H9 (cell line): Measurements from ENCODE around the gene DLG1. TPM values are rescaled to one million over a fixed set of nuclear protein-coding genes. Genes with fewer than 3 reads are reported as not detected.

ENCODE experiments used
- DNase-seq: peaks from one replicate; pipeline ENCODE4 v3.0.0-alpha.2; 2017
- H2AFZ ChIP-seq: one replicate; pipeline ENCODE4 v1.6.1; 2013; ENCODE audit warnings: mild to moderate bottlenecking, low read length, control low read depth, moderate library complexity
- H2AK5ac ChIP-seq: 2 replicates; pipeline ENCODE4 v1.6.1; 2013; ENCODE audit warnings: low read length, control low read depth, mixed read lengths; ENCODE audit not compliant: insufficient read length
- H2BK120ac ChIP-seq: one replicate; pipeline ENCODE4 v1.6.1; 2013; ENCODE audit warnings: low read depth, mild to moderate bottlenecking, low read length, control low read depth, inconsistent platforms; ENCODE audit not compliant: poor library complexity, severe bottlenecking
- H2BK12ac ChIP-seq: 2 replicates; pipeline ENCODE4 v1.6.1; 2013; ENCODE audit warnings: low read length, control low read depth, mixed read lengths, low read depth; ENCODE audit not compliant: insufficient read length
- H2BK15ac ChIP-seq: 2 replicates; pipeline ENCODE4 v1.6.1; 2013; ENCODE audit warnings: low read depth, low read length, control low read depth
- H2BK20ac ChIP-seq: one replicate; pipeline ENCODE4 v1.6.1; 2013; ENCODE audit warnings: low read depth, mild to moderate bottlenecking, low read length, control low read depth, inconsistent platforms; ENCODE audit not compliant: poor library complexity, severe bottlenecking
- H2BK5ac ChIP-seq: 2 replicates; pipeline ENCODE4 v1.6.1; 2013; ENCODE audit warnings: low read length, control low read depth, mixed read lengths; ENCODE audit not compliant: insufficient read length
- H3K14ac ChIP-seq: 2 replicates; pipeline ENCODE4 v1.6.1; 2013; ENCODE audit warnings: low read length, control low read depth; ENCODE audit not compliant: insufficient read depth
- H3K18ac ChIP-seq: 2 replicates; pipeline ENCODE4 v1.6.1; 2013; ENCODE audit warnings: low read depth, mild to moderate bottlenecking, mixed read lengths, low read length, control low read depth; ENCODE audit not compliant: insufficient read length
- H3K23ac ChIP-seq: 2 replicates; pipeline ENCODE4 v1.6.1; 2013; ENCODE audit warnings: low read length, control low read depth, mixed read lengths, low read depth; ENCODE audit not compliant: insufficient read length
- H3K23me2 ChIP-seq: 2 replicates; pipeline ENCODE4 v1.6.1; 2013; ENCODE audit warnings: low read depth, mild to moderate bottlenecking, mixed read lengths, low read length, control low read depth; ENCODE audit not compliant: insufficient read length, poor library complexity, severe bottlenecking
- H3K27ac ChIP-seq: 2 replicates; pipeline ENCODE4 v1.5.1; 2013; ENCODE audit warnings: low read length, control low read depth, mixed read lengths, low read depth; ENCODE audit not compliant: insufficient read length
- H3K27me3 ChIP-seq: 2 replicates; pipeline ENCODE4 v1.6.1; 2013; ENCODE audit warnings: low read length, control low read depth, inconsistent platforms; ENCODE audit not compliant: insufficient read depth
- H3K4ac ChIP-seq: 2 replicates; pipeline ENCODE4 v1.6.1; 2013; ENCODE audit warnings: low read depth, mild to moderate bottlenecking, control low read depth, inconsistent platforms, low read length, moderate library complexity
- H3K4me1 ChIP-seq: 2 replicates; pipeline ENCODE4 v1.6.1; 2013; ENCODE audit warnings: low read length, control low read depth, inconsistent platforms; ENCODE audit not compliant: insufficient read depth
- H3K4me2 ChIP-seq: 2 replicates; pipeline ENCODE4 v1.6.1; 2013; ENCODE audit warnings: low read length, control low read depth, mixed read lengths; ENCODE audit not compliant: insufficient read length, insufficient read depth
- H3K56ac ChIP-seq: 2 replicates; pipeline ENCODE4 v1.6.1; 2013; ENCODE audit warnings: low read depth, mild to moderate bottlenecking, mixed read lengths, low read length, control low read depth; ENCODE audit not compliant: insufficient read length
- H3K79me1 ChIP-seq: 2 replicates; pipeline ENCODE4 v1.6.1; 2013; ENCODE audit warnings: low read depth, mild to moderate bottlenecking, moderate library complexity, low read length, control low read depth, inconsistent platforms; ENCODE audit not compliant: insufficient read depth, poor library complexity, severe bottlenecking
- H3K79me2 ChIP-seq: 2 replicates; pipeline ENCODE4 v1.6.1; 2013; ENCODE audit warnings: low read length, control low read depth, inconsistent platforms; ENCODE audit not compliant: insufficient read depth
- H3K9ac ChIP-seq: 2 replicates; pipeline ENCODE4 v1.6.1; 2013; ENCODE audit warnings: low read length, control low read depth, mixed read lengths; ENCODE audit not compliant: insufficient read length; ENCODE audit errors: extremely low read depth
- H3K9me3 ChIP-seq: one replicate; pipeline ENCODE4 v1.6.1; 2013; ENCODE audit warnings: low read depth, low read length, inconsistent platforms; ENCODE audit not compliant: control insufficient read depth
- H3T11ph ChIP-seq: one replicate; pipeline ENCODE4 v1.6.1; 2013; ENCODE audit warnings: mild to moderate bottlenecking, low read length, control low read depth, inconsistent platforms
- H4K20me1 ChIP-seq: one replicate; pipeline ENCODE4 v1.6.1; 2013; ENCODE audit not compliant: control insufficient read depth, insufficient read length, insufficient read depth
- H4K5ac ChIP-seq: 2 replicates; pipeline ENCODE4 v1.6.1; 2013; ENCODE audit warnings: low read depth, mild to moderate bottlenecking, mixed read lengths, low read length, control low read depth; ENCODE audit not compliant: insufficient read length
- H4K8ac ChIP-seq: replicated peaks from 2 replicates; pipeline ENCODE4 v1.6.1; 2013; ENCODE audit warnings: low read length, control low read depth, mixed read lengths, low read depth; ENCODE audit not compliant: insufficient read length
- H4K91ac ChIP-seq: 2 replicates; pipeline ENCODE4 v1.6.1; 2013; ENCODE audit warnings: low read depth, mild to moderate bottlenecking, moderate library complexity, mixed read lengths, low read length, control low read depth; ENCODE audit not compliant: insufficient read length
- H3K27ac Mint-ChIP-seq, 3 experiments: 2 replicates in 2 of 3; 3 replicates in 1 of 3; pipeline ENCODE4 v1.8.0; 2020 to 2021; ENCODE audit warnings: mixed read lengths in 3 of 3, mild to moderate bottlenecking in 1 of 3, moderate library complexity in 1 of 3
- H3K27me3 Mint-ChIP-seq: 2 replicates; pipeline ENCODE4 v1.8.0; 2021; ENCODE audit warnings: low read depth, mild to moderate bottlenecking, moderate library complexity, mixed read lengths
- H3K36me3 Mint-ChIP-seq, 3 experiments: 2 replicates in 2 of 3; 3 replicates in 1 of 3; pipeline ENCODE4 v1.8.0; 2020 to 2021; ENCODE audit warnings: low read depth in 3 of 3, mixed read lengths in 3 of 3; ENCODE audit not compliant: insufficient read depth in 1 of 3
- H3K4me1 Mint-ChIP-seq, 2 experiments: 2 replicates each; pipeline ENCODE4 v1.8.0; 2020; ENCODE audit warnings: mixed read lengths in 2 of 2
- H3K4me3 Mint-ChIP-seq, 2 experiments: 2 replicates in 1 of 2; 3 replicates in 1 of 2; pipeline ENCODE4 v1.8.0; 2020 to 2021; ENCODE audit warnings: mild to moderate bottlenecking in 2 of 2, mixed read lengths in 2 of 2, moderate library complexity in 1 of 2
- H3K9me3 Mint-ChIP-seq, 2 experiments: 2 replicates in 1 of 2; 3 replicates in 1 of 2; pipeline ENCODE4 v1.8.0; 2020; ENCODE audit warnings: mild to moderate bottlenecking in 2 of 2, mixed read lengths in 2 of 2, moderate library complexity in 1 of 2
- WGBS: extraction: QIAGEN DNeasy Blood & Tissue Kit; methylation state at CpG from one replicate; pipeline ENCODE4 v1.1.7; 2013; ENCODE audit warnings: missing lambda C conversion rate, low lambda C conversion rate, mixed read lengths; ENCODE audit not compliant: insufficient read length; ENCODE audit errors: extremely low coverage; 5-methylcytosine and 5-hydroxymethylcytosine counted together
- total RNA-seq: library from RNA; stranded (reverse); gene quantifications from 2 replicates; pipeline ENCODE4 v1.2.1, GENCODE V29; 2021
- TF ChIP-seq, protein P1 (sequence below): fragments of 200-600 bp; sonication (generic); conservative IDR thresholded peaks from 3 replicates; pipeline ENCODE4 v1.8.0; 2021; ENCODE audit warnings: antibody characterized with exemption, mild to moderate bottlenecking

DLG1 gene
- total RNA-seq, 1 experiment from 2014 or later = 84.1 TPM

GRCh38 chr3:197186887-197187588 lies 111.4 kb downstream of the DLG1 start:
- no peak for DNase-seq
- H4K20me1 ChIP-seq = no peaks in the 10 kb centered on the region

More at GRCh38 chr3:197186887-197187588, 111.4 kb downstream of the DLG1 start:
- H3K27me3 Mint-ChIP-seq = no peaks in the 10 kb centered on the region
- H3K4me1 ChIP-seq = no peaks in the 10 kb centered on the region
- H2BK120ac ChIP-seq = no peak overlapping the region
- no peak overlapping the region for H3K27ac ChIP-seq
- no peak overlapping the region for H2AK5ac ChIP-seq
- H4K91ac ChIP-seq = no peak overlapping the region
- TF ChIP-seq, protein P1, sequence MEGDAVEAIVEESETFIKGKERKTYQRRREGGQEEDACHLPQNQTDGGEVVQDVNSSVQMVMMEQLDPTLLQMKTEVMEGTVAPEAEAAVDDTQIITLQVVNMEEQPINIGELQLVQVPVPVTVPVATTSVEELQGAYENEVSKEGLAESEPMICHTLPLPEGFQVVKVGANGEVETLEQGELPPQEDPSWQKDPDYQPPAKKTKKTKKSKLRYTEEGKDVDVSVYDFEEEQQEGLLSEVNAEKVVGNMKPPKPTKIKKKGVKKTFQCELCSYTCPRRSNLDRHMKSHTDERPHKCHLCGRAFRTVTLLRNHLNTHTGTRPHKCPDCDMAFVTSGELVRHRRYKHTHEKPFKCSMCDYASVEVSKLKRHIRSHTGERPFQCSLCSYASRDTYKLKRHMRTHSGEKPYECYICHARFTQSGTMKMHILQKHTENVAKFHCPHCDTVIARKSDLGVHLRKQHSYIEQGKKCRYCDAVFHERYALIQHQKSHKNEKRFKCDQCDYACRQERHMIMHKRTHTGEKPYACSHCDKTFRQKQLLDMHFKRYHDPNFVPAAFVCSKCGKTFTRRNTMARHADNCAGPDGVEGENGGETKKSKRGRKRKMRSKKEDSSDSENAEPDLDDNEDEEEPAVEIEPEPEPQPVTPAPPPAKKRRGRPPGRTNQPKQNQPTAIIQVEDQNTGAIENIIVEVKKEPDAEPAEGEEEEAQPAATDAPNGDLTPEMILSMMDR = peak; percentile 86
- peaks cover 7% of the 10 kb centered on the region; the same call in 1 of the 2 replicates for H3K79me2 ChIP-seq
- no peak overlapping the region for H3K23ac ChIP-seq
- H2BK15ac ChIP-seq = no peak overlapping the region
- H3K23me2 ChIP-seq = no peaks in the 10 kb centered on the region
- H3K18ac ChIP-seq = no peak overlapping the region
- H3K36me3 Mint-ChIP-seq = peaks cover 3 to 10% (median 6%) of the 10 kb centered on the region in 3 experiments; a peak in 5 of 7 replicates
- peaks cover 15% of the 10 kb centered on the region for H3K79me1 ChIP-seq
- peak overlapping the region in 1 of 3 experiments; percentile 67; a peak in 1 of 7 replicates for H3K27ac Mint-ChIP-seq
- H4K5ac ChIP-seq = no peak overlapping the region
- H3K4me2 ChIP-seq = no peak overlapping the region
- no peak overlapping the region for H3K9ac ChIP-seq
- no peaks in the 10 kb centered on the region for H3K27me3 ChIP-seq
- H3K9me3 Mint-ChIP-seq = no peaks in the 10 kb centered on the region
- no peak overlapping the region for H2BK12ac ChIP-seq
- H2AFZ ChIP-seq = no peak overlapping the region
- H3K4me3 Mint-ChIP-seq = no peak overlapping the region
- H4K8ac ChIP-seq = no peak overlapping the region
- H3T11ph ChIP-seq = no peak overlapping the region
- no peak overlapping the region for H3K56ac ChIP-seq
- no peak overlapping the region for H2BK20ac ChIP-seq
- H2BK5ac ChIP-seq = no peak overlapping the region
- no peak overlapping the region for H3K4ac ChIP-seq
- H3K9me3 ChIP-seq = no peaks in the 10 kb centered on the region
- no CpG with 5 or more reads among the region's 1 CpG for WGBS
- no peak overlapping the region for H3K14ac ChIP-seq
- peaks cover 23 to 25% of the 10 kb centered on the region in 2 experiments for H3K4me1 Mint-ChIP-seq
